ENCODE results near the gene ZBTB17.
"Not testable (repeated sequence)": the region's sequence is repeated elsewhere in the genome, so short reads cannot be mapped to it uniquely, and the experiment has no call there.

ZBTB17 gene

GRCh38 chr1:15985611-15986297 lies 9.9 kb upstream of the ZBTB17 start:
- DNase-seq, result no peak

GRCh38 chr1:15983275-15983674 lies 7.4 kb upstream of the ZBTB17 start:
- DNase-seq, result no peak

GRCh38 chr1:15981679-15982078 lies 5.8 kb upstream of the ZBTB17 start:
- DNase-seq, result no peak

GRCh38 chr1:15977947-15978346 lies 2.0 kb upstream of the ZBTB17 start:
- DNase-seq, result not testable (repeated sequence)

GRCh38 chr1:15975358-15975804 lies 520 bp downstream of the ZBTB17 start:
- DNase-seq, result peak; percentile 38

- DNase-seq, result no peak
Measured at GRCh38 chr1:15974855-15975254, 1.0 kb downstream of the ZBTB17 start.

GRCh38 chr1:15973772-15974171 lies 2.1 kb downstream of the ZBTB17 start:
- no peak for DNase-seq

- no peak for DNase-seq
Measured at GRCh38 chr1:15972409-15972808, 3.5 kb downstream of the ZBTB17 start.

GRCh38 chr1:15970911-15971310 lies 5.0 kb downstream of the ZBTB17 start:
- no peak for DNase-seq

GRCh38 chr1:15969321-15969880 lies 6.5 kb downstream of the ZBTB17 start:
- no peak for DNase-seq

- no peak for DNase-seq
Measured at GRCh38 chr1:15968172-15968571, 7.7 kb downstream of the ZBTB17 start.

GRCh38 chr1:15966956-15967344 lies 9.0 kb downstream of the ZBTB17 start:
- DNase-seq, result no peak

- peak; percentile 50 for DNase-seq
Measured at GRCh38 chr1:15966081-15966955, 9.6 kb downstream of the ZBTB17 start.

- DNase-seq, result peak; percentile 43
Measured at GRCh38 chr1:15965228-15965767, 10.6 kb downstream of the ZBTB17 start.

- DNase-seq, result no peak
Measured at GRCh38 chr1:15963968-15964648, 11.8 kb downstream of the ZBTB17 start.

- DNase-seq, result no peak
Measured at GRCh38 chr1:15963363-15963967, 12.4 kb downstream of the ZBTB17 start.

GRCh38 chr1:15962671-15963362 lies 13.1 kb downstream of the ZBTB17 start:
- no peak for DNase-seq

- no peak for DNase-seq
Measured at GRCh38 chr1:15962176-15962575, 13.7 kb downstream of the ZBTB17 start.

- no peak for DNase-seq
Measured at GRCh38 chr1:15961492-15961891, 14.4 kb downstream of the ZBTB17 start.

- no peak for DNase-seq
Measured at GRCh38 chr1:15960808-15961207, 15.1 kb downstream of the ZBTB17 start.

- DNase-seq, result no peak
Measured at GRCh38 chr1:15959827-15960446, 16.0 kb downstream of the ZBTB17 start.

Data from fibroblast of upper back skin (primary cell).